GM12874 (cell line): ENCODE measurements around the gene HIC2.
"Not testable (repeated sequence)": the region's sequence is repeated elsewhere in the genome, so short reads cannot be mapped to it uniquely, and the experiment has no call there.

Experiments used
- TF ChIP-seq, protein P1 (sequence below): IDR thresholded peaks from 2 replicates; pipeline ENCODE4 v1.5.1; 2011; ENCODE audit warnings: low read depth, mild to moderate bottlenecking, control low read depth, low read length, moderate library complexity; ENCODE audit not compliant: insufficient read depth

HIC2 gene, protein sequence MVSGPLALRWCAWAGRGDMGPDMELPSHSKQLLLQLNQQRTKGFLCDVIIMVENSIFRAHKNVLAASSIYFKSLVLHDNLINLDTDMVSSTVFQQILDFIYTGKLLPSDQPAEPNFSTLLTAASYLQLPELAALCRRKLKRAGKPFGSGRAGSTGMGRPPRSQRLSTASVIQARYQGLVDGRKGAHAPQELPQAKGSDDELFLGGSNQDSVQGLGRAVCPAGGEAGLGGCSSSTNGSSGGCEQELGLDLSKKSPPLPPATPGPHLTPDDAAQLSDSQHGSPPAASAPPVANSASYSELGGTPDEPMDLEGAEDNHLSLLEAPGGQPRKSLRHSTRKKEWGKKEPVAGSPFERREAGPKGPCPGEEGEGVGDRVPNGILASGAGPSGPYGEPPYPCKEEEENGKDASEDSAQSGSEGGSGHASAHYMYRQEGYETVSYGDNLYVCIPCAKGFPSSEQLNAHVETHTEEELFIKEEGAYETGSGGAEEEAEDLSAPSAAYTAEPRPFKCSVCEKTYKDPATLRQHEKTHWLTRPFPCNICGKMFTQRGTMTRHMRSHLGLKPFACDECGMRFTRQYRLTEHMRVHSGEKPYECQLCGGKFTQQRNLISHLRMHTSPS

DNA sequence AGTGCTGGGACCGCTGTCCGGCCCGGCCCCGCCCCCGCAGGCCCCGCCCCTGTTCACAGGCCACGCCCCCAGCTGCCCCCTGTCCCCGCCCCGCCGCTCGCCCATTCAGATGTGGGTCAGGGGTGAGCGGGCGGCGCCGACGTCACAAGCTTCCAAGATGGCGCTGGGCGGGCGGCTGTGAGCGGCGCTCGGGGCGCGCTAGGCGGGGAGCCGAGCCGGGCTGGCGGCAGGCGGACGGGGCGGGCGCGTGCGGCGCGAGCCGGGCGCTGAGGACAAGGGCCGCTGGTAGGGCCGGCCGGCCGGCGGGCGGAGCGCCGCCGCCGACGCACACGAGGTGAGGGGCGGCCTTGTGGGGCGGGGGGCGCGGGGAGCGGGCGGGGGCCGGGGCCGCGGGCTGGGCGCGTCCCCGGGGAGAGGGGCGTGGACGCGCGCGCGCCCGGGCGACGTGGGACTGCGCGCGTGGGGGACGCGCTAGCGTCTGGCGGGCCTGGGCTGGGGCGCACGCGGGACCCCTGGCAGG, at the start of gene HIC2:
HIC2 (plus strand) TSS at position 145 of the 520 bp plus-strand sequence. CDS start 25,461 bp downstream, outside the sequence.
- TF ChIP-seq, protein P1, sequence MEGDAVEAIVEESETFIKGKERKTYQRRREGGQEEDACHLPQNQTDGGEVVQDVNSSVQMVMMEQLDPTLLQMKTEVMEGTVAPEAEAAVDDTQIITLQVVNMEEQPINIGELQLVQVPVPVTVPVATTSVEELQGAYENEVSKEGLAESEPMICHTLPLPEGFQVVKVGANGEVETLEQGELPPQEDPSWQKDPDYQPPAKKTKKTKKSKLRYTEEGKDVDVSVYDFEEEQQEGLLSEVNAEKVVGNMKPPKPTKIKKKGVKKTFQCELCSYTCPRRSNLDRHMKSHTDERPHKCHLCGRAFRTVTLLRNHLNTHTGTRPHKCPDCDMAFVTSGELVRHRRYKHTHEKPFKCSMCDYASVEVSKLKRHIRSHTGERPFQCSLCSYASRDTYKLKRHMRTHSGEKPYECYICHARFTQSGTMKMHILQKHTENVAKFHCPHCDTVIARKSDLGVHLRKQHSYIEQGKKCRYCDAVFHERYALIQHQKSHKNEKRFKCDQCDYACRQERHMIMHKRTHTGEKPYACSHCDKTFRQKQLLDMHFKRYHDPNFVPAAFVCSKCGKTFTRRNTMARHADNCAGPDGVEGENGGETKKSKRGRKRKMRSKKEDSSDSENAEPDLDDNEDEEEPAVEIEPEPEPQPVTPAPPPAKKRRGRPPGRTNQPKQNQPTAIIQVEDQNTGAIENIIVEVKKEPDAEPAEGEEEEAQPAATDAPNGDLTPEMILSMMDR: not testable (repeated sequence)

DNA sequence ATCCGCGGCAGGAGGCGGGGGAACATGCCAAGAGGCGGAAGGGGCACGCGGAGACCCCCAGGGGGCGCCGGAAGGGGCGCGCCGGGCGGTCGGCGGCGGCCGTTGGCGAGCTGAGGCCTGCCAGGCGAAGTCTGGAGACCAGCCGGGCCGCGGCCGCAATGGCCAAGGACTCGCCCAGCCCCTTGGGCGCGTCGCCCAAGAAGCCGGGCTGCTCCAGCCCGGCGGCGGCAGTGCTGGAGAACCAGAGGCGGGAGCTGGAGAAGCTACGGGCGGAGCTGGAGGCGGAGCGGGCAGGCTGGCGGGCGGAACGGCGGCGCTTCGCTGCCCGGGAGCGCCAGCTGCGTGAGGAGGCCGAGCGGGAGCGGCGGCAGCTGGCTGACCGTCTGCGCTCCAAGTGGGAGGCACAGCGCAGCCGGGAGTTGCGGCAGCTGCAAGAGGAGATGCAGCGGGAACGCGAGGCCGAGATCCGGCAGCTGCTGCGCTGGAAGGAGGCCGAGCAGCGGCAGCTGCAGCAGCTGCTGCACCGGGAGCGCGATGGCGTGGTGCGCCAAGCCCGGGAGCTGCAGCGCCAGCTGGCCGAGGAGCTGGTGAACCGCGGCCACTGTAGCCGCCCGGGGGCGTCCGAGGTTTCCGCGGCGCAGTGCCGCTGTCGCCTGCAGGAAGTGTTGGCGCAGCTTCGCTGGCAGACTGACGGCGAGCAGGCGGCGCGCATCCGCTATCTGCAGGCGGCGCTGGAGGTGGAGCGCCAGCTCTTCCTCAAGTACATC, 33.3 kb upstream of the HIC2 start, which contains the start of gene RIMBP3B:
RIMBP3B (plus strand) TSS at position 51 of the 767 bp plus-strand sequence; CDS start at position 159, 108 bp downstream.
- TF ChIP-seq, protein P1: not testable (repeated sequence)

DNA sequence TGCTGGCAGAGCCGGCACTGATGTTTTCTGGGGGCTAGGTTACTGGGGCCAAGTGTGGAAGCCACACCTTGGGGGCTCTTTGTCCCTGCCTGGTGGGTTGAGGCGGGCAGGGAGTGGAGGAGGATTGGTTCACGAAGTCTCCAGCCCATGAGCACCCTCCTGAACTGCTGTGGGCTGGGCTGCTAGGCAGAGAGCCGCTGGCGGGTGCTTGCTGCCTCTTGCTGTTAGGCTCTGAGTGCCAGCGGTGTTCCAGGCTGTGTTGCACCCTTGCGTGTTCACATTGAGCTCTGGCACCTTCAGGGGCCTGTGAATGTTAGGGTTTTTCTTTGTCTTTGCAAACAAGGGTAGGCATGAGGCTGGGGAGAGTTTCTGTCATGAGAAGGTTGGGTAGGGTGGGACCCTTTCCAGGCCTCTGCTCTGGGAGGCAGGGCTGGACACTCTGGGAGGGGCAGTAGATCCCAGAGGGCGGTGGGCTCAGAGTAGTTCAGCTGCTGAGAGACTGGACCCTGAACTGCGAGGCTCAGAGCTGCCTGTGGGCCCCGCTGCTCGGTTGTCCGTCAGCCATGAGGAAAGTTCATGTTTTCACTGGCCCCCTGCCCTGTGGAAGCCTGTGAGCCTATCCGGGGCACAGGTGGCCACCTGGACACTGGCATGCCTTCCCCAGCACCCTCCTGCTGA, 26.0 kb downstream of the HIC2 start:
- TF ChIP-seq, protein P1: no peak

DNA sequence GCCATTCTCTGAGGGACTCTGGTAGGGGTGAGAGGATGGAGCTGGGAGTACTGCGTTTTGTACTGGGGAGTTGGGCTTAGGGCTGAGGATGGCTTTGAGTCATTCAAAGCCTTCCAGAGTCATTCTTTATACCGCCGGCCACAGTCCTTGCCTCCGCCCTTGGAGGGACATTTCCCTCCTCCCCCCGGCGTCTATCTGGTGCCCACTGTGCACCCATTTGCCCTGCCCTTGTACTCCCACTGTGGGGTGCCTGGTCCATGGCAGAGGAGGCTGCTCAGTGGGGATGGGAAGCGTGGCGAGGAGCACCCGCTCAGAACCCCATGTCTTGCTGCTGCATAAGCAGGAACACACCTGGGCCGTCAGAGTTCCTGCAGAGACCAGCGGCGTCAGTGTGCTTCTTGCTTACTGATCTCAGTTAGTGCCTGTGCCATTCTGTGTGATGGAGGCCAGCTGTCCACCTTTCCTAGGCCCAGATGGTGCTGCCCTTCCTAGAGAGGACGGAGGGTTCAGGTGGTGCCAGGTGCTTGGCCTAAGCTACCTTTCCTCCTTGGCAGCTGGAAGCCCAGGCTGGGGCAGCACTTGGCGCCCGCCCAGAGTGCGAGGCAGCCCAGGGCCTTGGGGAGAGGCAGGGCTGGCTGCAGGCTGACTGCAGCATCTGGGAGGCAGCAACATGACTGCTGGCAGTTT, 26.7 kb downstream of the HIC2 start:
- TF ChIP-seq, protein P1: no peak

DNA sequence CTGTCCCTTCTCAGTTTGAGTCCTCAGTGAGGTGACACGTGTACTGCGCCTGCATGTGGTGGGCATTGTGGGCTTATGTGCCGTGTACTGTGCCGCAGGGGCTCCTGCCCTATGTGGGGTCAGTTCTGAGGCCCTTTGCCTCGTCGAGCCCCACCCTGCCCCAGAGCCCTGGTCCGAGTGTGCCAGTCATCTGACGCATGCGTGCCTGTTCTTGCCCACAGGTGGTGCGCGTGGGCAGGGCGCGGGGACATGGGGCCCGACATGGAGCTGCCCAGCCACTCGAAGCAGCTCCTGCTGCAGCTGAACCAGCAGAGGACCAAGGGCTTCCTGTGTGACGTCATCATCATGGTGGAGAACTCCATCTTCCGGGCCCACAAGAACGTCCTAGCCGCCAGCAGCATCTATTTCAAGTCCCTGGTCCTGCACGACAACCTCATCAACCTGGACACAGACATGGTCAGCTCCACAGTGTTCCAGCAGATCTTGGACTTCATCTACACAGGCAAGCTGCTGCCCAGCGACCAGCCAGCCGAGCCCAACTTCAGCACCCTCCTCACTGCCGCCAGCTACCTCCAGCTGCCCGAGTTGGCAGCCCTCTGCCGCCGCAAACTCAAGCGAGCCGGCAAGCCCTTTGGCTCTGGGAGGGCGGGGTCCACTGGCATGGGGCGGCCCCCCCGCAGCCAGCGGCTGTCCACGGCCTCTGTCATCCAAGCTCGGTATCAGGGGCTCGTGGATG, 27.7 kb downstream of the HIC2 start:
- TF ChIP-seq, protein P1: no peak

- TF ChIP-seq, protein P1: no peak
These were observed 28.4 kb downstream of the HIC2 start for GRCh38 chr22:21445437-21446127.
